CD4-positive, alpha-beta T cell treated with Interleukin-2 at 100 ng/mL for 4 hours (primary cell): ENCODE data around the gene NINL.
A peak's percentile ranks its signal among the peaks of the same experiment; 100 is the strongest.
"Not testable (repeated sequence)": the region's sequence is repeated elsewhere in the genome, so short reads cannot be mapped to it uniquely, and the experiment has no call there.

Experiments used
- DNase-seq: peaks from one replicate; pipeline ENCODE4 v3.0.0-alpha.2; 2020; ENCODE audit warnings: low spot score

The NINL gene

GRCh38 chr20:25584905-25585704, at the start of gene NINL:
TSS of gene NINL (minus strand) at chr20:25585531. CDS start at chr20:25526587, 58,944 bp downstream.
- DNase-seq: peak; percentile 23

- DNase-seq: no peak
These were observed 47.8 kb upstream of the NINL start for GRCh38 chr20:25632940-25633790.

DNA sequence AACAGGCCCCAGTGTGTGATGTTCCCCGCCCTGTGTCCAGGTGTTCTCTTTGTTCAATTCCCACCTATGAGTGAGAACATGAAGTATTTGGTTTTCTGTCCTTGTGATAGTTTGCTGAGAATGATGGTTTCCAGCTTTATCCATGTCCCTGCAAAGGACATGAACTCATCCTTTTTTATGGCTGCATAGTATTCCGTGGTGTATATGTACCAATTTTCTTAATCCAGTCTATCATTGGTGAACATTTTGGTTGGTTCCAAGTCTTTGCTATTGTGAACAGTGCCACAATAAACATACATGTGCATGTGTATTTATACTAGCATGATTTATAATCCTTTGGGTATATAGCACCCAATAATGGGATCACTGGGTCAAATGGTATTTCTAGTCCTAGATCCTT, 45.3 kb upstream of the NINL start:
- DNase-seq: not testable (repeated sequence)

DNA sequence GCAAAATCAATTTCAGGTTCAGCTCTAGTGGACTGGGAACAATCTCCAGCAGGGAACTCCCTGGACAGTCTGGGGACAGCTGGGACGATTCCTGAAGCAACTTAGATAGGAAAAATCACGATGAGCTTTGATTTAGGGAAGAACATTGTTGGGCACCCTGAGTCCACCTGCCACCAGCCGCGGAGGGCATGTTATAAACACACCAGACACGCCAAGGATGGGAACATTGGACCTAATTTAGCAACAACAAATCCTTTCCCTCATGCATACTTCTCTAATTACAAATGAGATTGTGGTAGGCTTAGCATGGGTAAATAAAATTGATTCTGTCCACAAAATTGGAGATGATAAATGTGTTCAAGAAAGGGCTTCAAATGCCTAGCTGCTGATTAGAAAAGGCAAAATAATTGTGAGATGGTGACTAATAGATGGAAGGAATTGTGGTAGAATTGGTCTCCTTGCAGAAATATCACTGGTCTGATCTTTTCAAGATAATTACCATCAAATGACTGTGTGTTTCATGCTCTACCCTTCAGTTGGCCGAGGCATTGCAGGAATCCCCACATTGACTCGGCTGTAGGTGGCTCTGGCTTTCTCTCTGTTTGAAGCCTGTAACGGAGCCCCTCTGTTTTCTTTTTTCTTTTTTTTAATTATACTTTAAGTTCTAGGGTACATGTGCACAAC, 44.6 kb upstream of the NINL start:
- DNase-seq: no peak

DNA sequence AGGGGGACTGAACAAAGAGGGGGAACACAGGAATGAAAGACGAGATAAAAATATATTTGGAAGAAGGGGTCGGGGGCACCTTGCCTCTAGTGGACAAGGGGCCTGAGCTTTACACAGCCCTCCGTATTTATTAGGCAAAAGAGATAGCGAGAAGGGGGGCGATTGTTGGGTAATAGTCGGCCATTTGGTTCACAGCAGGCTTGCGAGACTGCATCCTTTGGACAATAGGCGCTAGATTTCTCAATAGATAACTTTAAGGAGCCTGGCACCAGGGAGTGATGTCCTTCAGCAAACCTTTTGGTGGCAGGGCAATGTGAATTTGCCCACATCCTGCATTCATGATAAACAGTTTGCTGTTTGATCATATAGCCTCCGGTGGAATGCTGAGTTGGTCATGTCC, 41.4 kb upstream of the NINL start:
- DNase-seq: no peak

DNA sequence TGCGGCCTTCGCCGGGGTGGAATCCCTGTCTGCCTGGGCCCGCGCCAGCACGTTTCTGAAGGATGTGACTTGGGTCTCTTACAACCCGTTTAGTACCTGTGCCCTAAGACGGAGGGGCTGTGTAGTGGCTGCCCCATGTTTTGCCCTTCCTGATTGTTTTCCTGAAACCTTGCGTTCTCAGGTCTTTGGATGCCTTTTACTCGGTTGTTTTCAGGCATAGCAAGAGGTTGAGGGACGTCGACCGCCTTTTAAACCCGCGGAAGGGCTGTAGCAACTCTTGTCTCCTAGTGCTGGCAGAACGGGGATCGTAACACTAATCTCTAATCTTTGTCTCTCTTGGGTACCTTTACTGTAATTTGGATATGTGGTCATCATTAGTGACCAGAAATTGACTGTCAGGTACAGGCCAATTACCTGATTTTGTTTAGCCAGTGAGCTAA, 39.2 kb upstream of the NINL start:
- DNase-seq: no peak

- peak; percentile 85 for DNase-seq
These were observed 38.6 kb upstream of the NINL start, which contains the start of gene NANP for GRCh38 chr20:25623736-25624499. TSS of gene NANP (minus strand) at chr20:25624014. CDS start at chr20:25623948, 66 bp downstream.

DNA sequence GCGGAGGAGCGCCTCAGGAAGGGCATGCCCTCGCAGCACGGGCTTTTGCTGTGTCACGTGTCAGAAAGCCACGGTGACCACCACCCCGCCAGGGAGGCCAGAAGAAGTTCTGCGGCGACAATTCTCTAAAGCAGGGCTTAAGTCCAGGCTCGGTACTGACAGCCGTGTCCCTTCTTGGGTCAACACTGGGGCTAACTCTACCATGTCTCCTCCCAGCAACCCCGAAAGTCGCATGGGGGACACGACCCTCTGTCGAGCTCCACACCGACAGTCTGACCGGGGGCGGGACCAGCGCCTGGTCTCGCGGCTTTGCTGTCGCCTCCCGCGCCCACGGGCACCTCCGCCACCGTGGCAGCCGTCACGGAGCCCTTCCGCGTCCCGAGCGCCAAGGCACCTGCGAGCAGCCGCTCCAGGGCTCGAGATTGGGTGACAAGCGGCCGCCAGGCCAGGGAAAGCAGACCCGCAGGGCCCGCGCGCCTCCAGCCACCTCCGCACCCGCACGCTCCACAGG, 37.9 kb upstream of the NINL start:
- peak; percentile 15 for DNase-seq

- no peak for DNase-seq
These were observed 37.3 kb upstream of the NINL start for GRCh38 chr20:25622450-25623224.

- no peak for DNase-seq
These were observed 36.7 kb upstream of the NINL start for GRCh38 chr20:25622049-25622448.

DNA sequence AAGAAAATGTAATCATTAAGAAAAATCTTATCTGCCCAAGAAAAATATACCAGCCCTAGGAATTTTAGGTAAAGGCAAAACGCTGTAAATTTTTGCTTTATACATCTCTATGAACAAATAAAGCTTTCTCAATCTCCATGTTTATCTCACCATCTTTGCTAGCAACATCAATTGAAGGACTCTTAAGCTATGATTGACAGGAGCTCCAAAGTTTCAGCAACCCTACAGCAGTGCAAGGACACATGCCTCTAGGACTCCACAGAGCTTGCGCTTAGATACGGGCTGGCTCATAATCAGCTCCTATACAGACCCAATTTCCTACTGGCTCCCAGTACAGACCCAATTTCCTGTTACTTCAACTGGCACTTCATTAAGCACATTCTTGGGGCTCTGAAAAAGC, 34.2 kb upstream of the NINL start:
- DNase-seq: no peak

GRCh38 chr20:25608774-25609173, 23.4 kb upstream of the NINL start:
- DNase-seq: no peak

- DNase-seq: no peak
These were observed 20.9 kb upstream of the NINL start for GRCh38 chr20:25606094-25606695.

DNA sequence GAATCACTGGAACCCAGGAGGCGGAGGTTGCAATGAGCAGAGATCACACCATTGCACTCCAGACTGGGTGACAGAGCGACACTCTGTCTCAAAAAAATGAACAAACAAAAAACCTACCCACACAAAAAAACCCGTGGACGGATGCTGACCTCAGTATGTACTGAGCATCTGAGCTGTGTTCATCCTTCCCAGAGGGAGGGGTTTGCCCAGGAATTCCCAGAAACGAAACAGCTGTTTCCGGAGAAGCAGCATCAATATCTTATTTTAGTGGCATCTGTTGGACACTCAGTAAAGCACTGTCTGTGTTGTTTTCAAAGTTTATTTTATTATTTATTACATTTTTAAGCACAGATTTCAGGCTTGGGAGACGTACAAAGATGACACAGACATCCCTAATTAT, 19.8 kb upstream of the NINL start:
- DNase-seq: no peak

DNA sequence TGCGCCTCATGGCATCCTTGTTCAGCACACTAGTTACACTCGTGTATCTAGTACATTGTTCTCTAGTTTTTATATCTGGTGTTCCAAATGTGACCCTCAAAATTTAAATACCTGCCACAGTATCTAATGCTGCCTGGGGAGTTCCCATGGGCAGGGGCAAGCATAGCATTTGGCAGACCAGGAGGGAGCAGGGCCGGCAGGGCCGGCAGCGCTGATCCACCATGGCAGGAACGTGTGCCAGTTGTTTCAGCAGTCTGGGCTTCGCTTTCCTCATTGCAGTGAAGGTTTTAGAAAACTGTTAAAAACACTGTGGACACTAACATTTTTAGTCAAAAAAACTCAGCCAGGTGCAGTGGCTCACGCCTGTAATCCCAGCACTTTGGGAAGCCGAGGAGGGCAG, 19.3 kb upstream of the NINL start:
- no peak for DNase-seq

- not testable (repeated sequence) for DNase-seq
These were observed 17.6 kb upstream of the NINL start for GRCh38 chr20:25602914-25603309.

DNA sequence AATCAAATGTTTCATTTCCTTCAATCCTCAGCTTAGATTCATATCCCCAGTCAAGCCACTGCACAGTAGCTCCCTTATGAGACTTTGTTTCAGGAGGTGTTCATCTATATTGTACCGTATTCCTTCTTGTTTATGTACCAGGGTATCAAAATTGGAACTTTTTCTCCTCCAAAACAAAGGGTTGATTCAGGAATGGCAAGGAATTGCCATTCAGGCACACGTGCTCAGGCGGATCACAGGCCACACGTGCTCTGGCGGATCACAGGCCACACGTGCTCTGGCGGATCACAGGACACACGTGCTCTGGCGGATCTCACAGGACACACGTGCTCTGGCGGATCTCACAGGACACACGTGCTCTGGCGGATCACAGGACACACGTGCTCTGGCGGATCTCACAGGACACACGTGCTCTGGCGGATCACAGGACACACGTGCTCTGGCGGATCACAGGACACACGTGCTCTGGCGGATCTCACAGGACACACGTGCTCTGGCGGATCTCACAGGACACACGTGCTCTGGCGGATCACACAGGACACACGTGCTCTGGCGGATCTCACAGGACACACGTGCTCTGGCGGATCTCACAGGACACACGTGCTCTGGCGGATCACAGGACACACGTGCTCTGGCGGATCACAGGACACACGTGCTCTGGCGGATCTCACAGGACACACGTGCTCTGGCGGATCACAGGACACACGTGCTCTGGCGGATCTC, 17.0 kb upstream of the NINL start:
- DNase-seq: not testable (repeated sequence)

DNA sequence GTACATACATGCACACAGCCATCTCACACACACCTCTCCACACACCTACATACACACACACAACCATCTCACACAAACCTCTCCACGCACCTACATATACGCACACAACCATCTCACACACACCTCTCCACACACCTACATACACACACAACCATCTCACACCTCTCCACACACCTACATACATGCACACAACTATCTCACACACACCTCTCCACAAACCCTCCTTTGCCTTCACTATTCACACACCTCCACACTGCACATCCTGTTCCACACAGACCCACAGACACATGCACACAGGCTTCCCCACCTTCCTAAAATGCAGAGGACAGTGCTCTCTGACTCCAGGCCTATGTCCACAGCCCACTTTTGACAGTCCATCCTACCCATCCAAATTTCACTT, 16.3 kb upstream of the NINL start:
- no peak for DNase-seq

DNA sequence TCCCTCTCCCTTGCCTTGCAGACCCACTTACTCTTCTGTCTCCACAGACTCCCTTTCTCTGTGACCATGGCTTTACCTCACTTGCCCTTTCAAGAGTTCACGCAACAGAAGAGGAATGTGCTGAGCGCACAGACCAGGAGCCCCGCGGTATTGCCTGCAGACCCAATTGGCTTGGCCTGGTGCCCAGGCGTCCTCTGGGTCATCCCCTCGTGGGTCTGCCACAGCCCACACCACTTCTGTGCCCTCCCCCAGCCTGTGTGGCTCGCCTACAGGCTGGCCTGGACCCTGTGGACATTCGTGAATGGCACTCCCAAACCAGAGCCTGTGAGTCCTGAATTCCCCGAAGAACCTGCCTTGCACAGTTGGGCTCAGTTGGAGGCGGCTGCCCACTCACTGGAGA, 15.3 kb upstream of the NINL start:
- DNase-seq: no peak
